Panc1 (cell line): ENCODE data around the gene GRHPR. TPM values are rescaled to one million over a fixed set of nuclear protein-coding genes. Genes with fewer than 3 reads are reported as not detected.

Experiments
- ATAC-seq: fragments of 200-7000 bp; cut with Tn5 transposase; 2 replicates; pipeline ENCODE4 v1.9.1; 2020; ENCODE audit warnings: mild to moderate bottlenecking, moderate library complexity
- BruUV-seq: library from RNA; stranded (reverse); fragments of 400-500 nt; replicated peaks from 2 replicates; lab custom pipeline; 2021; lab: Mats Ljungman, UMichigan
- CTCF ChIA-PET: fragments of 300-600 bp; sonication (Branson Sonifier 250); formaldehyde crosslinking; loops from one replicate; lab custom pipeline; 2022; ENCODE audit warnings: antibody characterized with exemption; lab: Charles Lee
- POLR2A ChIA-PET: fragments of 300-600 bp; sonication (Branson Sonifier 250); formaldehyde crosslinking; loops from one replicate; lab custom pipeline; 2022; ENCODE audit warnings: antibody characterized with exemption; lab: Charles Lee
- DNase-seq: peaks from one replicate; pipeline ENCODE4 v3.0.0-alpha.2; 2010; ENCODE audit warnings: low read depth, low spot score
- H3K27ac ChIP-seq: 2 replicates; pipeline ENCODE4 v1.5.1; 2011; ENCODE audit warnings: mild to moderate bottlenecking, low read length, inconsistent platforms
- H3K27me3 ChIP-seq: fragments of 200-500 bp; sonication (Bioruptor generic); 2 replicates; pipeline ENCODE4 v1.6.0; 2014; ENCODE audit warnings: low read length, inconsistent platforms; ENCODE audit not compliant: control insufficient read depth, insufficient read depth
- H3K36me3 ChIP-seq: fragments of 200-500 bp; sonication (Bioruptor generic); 2 replicates; pipeline ENCODE4 v1.5.1; 2014; ENCODE audit warnings: inconsistent platforms, mild to moderate bottlenecking, low read length, moderate library complexity; ENCODE audit not compliant: control insufficient read depth, insufficient read depth
- H3K4me1 ChIP-seq: 2 replicates; pipeline ENCODE4 v1.5.1; 2011; ENCODE audit warnings: inconsistent platforms, mild to moderate bottlenecking, low read length, moderate library complexity; ENCODE audit not compliant: control insufficient read depth, insufficient read depth
- H3K4me3 ChIP-seq, 2 experiments: 2 replicates each; pipeline ENCODE4 v1.5.1; 2011 to 2012; ENCODE audit warnings: low read depth in 2 of 2, low read length in 2 of 2, mild to moderate bottlenecking in 2 of 2, inconsistent platforms in 1 of 2, moderate library complexity in 1 of 2
- H3K9me3 ChIP-seq: fragments of 200-500 bp; sonication (Bioruptor generic); 2 replicates; pipeline ENCODE4 v1.5.1; 2014; ENCODE audit warnings: low read depth, mild to moderate bottlenecking, inconsistent platforms, low read length, moderate library complexity; ENCODE audit not compliant: control insufficient read depth, insufficient read depth
- POLR2AphosphoS5 ChIP-seq: IDR thresholded peaks from 2 replicates; pipeline ENCODE4 v1.6.1; 2012; ENCODE audit warnings: mild to moderate bottlenecking, low read depth, low read length, moderate library complexity
- SIN3A ChIP-seq: IDR thresholded peaks from 2 replicates; pipeline ENCODE4 v1.6.1; 2012; ENCODE audit warnings: low read depth, mild to moderate bottlenecking, low read length, moderate library complexity, borderline replicate concordance; ENCODE audit not compliant: insufficient read depth
- TCF7L2 ChIP-seq: IDR thresholded peaks from 2 replicates; pipeline ENCODE4 v1.6.1; 2011; ENCODE audit warnings: mild to moderate bottlenecking, low read depth, low read length, inconsistent platforms
- in situ Hi-C: cut with HindIII; loops from 2 replicates; pipeline ENCODE4 v1.10.0; 2016; ENCODE audit warnings: low sequenced_read_pairs, low pct_unique_long_range_greater_than_20kb
- intact Hi-C: fragments of 100-400 bp; cut with micrococcal nuclease; formaldehyde crosslinking; loops from one replicate; pipeline ENCODE4 v1.10.0; 2022; ENCODE audit not compliant: unreplicated experiment
- total RNA-seq: library from RNA; stranded (reverse); gene quantifications from one replicate; pipeline ENCODE4 v1.2.1, GENCODE V29; 2021; ENCODE audit not compliant: unreplicated experiment
- TF ChIP-seq, protein P1 (sequence below), 2 experiments: IDR thresholded peaks; 2 replicates each; pipeline ENCODE4 v1.6.1; 2011 to 2012; ENCODE audit warnings: low read depth in 2 of 2, control low read depth in 1 of 2, low read length in 1 of 2, mild to moderate bottlenecking in 1 of 2, moderate library complexity in 1 of 2; ENCODE audit not compliant: insufficient read depth in 1 of 2
- TF ChIP-seq, protein P2 (sequence below): fragments of 450-650 bp; IDR thresholded peaks from 2 replicates; pipeline ENCODE4 v1.5.1; 2017; ENCODE audit warnings: mild to moderate bottlenecking

Gene GRHPR
- total RNA-seq, 1 experiment from 2014 or later, result 238 TPM

DNA sequence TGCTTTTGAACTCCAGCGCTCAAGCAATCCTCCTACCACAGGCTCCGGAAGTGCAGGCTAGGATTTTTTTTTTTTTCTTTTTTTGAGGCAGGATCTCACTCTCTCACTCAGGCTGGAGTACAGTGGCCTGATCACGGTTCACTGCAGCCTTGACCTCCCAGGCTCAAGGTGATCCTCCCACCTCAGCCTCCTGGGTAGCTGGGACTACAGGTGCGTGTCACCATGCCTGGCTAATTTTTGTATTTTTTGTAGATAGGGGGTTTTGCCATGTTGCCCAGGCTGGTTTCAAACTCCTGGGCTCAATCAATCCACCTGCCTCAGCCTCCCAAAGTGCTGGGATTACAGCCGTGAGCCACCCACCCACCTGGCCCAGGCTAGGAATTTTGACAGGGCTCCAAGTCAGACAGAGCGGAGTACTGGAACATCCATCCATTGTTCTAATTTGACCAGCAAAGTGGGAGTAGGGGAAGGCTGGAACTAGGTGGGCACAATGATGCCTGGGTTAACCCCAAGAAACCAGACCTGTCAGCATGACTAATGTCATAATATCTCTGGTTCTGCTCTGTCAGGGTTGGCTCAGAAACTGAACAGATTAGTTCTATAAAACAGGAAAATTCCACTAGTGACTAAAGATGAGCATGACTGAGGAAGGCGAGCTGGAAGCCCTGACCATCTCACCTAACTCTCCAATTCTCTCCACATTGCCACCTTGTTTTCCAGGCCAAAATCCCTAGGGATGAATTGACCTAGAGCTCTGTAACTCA is 33.6 kb downstream of the GRHPR start:
- CTCF ChIA-PET, result no interaction called here
- intact Hi-C loops, result no loop called here
- no TSS peak for BruUV-seq
- TF ChIP-seq TCF7L2 (no peak), SIN3A (no peak), POLR2AphosphoS5 (no peak)
- TF ChIP-seq, protein P1, sequence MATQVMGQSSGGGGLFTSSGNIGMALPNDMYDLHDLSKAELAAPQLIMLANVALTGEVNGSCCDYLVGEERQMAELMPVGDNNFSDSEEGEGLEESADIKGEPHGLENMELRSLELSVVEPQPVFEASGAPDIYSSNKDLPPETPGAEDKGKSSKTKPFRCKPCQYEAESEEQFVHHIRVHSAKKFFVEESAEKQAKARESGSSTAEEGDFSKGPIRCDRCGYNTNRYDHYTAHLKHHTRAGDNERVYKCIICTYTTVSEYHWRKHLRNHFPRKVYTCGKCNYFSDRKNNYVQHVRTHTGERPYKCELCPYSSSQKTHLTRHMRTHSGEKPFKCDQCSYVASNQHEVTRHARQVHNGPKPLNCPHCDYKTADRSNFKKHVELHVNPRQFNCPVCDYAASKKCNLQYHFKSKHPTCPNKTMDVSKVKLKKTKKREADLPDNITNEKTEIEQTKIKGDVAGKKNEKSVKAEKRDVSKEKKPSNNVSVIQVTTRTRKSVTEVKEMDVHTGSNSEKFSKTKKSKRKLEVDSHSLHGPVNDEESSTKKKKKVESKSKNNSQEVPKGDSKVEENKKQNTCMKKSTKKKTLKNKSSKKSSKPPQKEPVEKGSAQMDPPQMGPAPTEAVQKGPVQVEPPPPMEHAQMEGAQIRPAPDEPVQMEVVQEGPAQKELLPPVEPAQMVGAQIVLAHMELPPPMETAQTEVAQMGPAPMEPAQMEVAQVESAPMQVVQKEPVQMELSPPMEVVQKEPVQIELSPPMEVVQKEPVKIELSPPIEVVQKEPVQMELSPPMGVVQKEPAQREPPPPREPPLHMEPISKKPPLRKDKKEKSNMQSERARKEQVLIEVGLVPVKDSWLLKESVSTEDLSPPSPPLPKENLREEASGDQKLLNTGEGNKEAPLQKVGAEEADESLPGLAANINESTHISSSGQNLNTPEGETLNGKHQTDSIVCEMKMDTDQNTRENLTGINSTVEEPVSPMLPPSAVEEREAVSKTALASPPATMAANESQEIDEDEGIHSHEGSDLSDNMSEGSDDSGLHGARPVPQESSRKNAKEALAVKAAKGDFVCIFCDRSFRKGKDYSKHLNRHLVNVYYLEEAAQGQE (IDR thresholded peaks at IDR 0.05; ENCODE audit: insufficient read depth in 1 of 2, low read depth in 2 of 2, low read length in 1 of 2), result no peak
- TF ChIP-seq, protein P2, sequence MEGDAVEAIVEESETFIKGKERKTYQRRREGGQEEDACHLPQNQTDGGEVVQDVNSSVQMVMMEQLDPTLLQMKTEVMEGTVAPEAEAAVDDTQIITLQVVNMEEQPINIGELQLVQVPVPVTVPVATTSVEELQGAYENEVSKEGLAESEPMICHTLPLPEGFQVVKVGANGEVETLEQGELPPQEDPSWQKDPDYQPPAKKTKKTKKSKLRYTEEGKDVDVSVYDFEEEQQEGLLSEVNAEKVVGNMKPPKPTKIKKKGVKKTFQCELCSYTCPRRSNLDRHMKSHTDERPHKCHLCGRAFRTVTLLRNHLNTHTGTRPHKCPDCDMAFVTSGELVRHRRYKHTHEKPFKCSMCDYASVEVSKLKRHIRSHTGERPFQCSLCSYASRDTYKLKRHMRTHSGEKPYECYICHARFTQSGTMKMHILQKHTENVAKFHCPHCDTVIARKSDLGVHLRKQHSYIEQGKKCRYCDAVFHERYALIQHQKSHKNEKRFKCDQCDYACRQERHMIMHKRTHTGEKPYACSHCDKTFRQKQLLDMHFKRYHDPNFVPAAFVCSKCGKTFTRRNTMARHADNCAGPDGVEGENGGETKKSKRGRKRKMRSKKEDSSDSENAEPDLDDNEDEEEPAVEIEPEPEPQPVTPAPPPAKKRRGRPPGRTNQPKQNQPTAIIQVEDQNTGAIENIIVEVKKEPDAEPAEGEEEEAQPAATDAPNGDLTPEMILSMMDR, result no peak
- in situ Hi-C loops, result no loop called here
- DNase-seq (no peak), ATAC-seq (no peak)
- H3K36me3 ChIP-seq, result peaks cover 2% of the 10 kb centered on the region; the same call in 1 of the 2 replicates
- no peaks in the 10 kb centered on the region for H3K27me3 ChIP-seq
- POLR2A ChIA-PET, result interaction anchor here (0.6 to 1.0 kb wide), 2 partner anchors 9 to 56 kb away, joined by 3 to 7 read pairs; partner anchors contain the start of gene ZBTB5
- H3K4me3 ChIP-seq, result no peak overlapping the region
- no peak overlapping the region for H3K27ac ChIP-seq
- H3K4me1 ChIP-seq, result peaks cover 35% of the 10 kb centered on the region
- H3K9me3 ChIP-seq, result no peaks in the 10 kb centered on the region

DNA sequence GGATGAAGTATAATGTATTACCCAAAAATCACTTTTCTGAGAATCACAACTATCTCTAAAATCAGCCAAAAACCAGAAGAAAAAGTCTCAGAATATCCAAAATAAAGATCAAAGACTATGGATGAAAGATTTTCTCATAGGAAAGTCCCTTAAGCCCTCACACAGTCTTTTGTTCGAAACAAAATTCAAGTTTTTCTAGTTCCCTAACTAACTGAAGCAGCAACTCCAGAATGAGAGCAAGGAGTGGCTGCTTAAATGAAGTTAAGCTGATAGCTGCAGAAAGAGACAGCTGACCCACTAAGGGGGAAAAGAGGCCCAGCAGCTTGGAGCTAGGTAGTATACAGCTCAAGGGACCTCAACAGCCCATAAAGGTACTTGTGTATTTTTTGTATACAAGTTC is 34.3 kb downstream of the GRHPR start:
- DNase-seq (no peak), ATAC-seq (no peak)
- intact Hi-C loops, result no loop called here
- CTCF ChIA-PET, result no interaction called here
- peaks cover 2% of the 10 kb centered on the region; the same call in 1 of the 2 replicates for H3K36me3 ChIP-seq
- POLR2A ChIA-PET, result interaction anchor here (0.6 to 1.0 kb wide), 2 partner anchors 8 to 57 kb away, joined by 3 to 7 read pairs; partner anchors contain the start of gene ZBTB5
- no peaks in the 10 kb centered on the region for H3K9me3 ChIP-seq
- in situ Hi-C loops, result no loop called here
- no TSS peak for BruUV-seq
- no peaks in the 10 kb centered on the region for H3K27me3 ChIP-seq
- TF ChIP-seq, protein P2, result no peak
- no peak for TF ChIP-seq TCF7L2
- no peak for TF ChIP-seq POLR2AphosphoS5
- TF ChIP-seq, protein P1 (IDR thresholded peaks at IDR 0.05; ENCODE audit: insufficient read depth in 1 of 2, low read depth in 2 of 2, low read length in 1 of 2), result no peak
- no peak for TF ChIP-seq SIN3A
- peaks cover 41% of the 10 kb centered on the region for H3K4me1 ChIP-seq
- H3K27ac ChIP-seq, result no peak overlapping the region
- no peak overlapping the region for H3K4me3 ChIP-seq
